Activated B cell treated with CpG ODN at 0.5 μM for 24 hours (primary cell): ENCODE results near the gene CBLIF. TPM values are rescaled to one million over a fixed set of nuclear protein-coding genes. Genes with fewer than 3 reads are reported as not detected.
"Not testable (repeated sequence)": the region's sequence is repeated elsewhere in the genome, so short reads cannot be mapped to it uniquely, and the experiment has no call there.

ENCODE experiments used
- ATAC-seq: fragments of 200-7000 bp; cut with Tn5 transposase; one replicate; pipeline ENCODE4 v1.10.0; 2021; ENCODE audit warnings: low read depth, mild to moderate bottlenecking, moderate library complexity
- CTCF ChIA-PET: fragments of 350-600 bp; sonication (Branson Sonifier 250); formaldehyde crosslinking; loops from one replicate; lab custom pipeline; 2021; ENCODE audit warnings: antibody characterized with exemption; lab: Charles Lee
- POLR2A ChIA-PET: fragments of 350-600 bp; sonication (Branson Sonifier 250); formaldehyde crosslinking; loops from one replicate; lab custom pipeline; 2021; ENCODE audit warnings: antibody characterized with exemption; lab: Charles Lee
- DNase-seq: peaks from one replicate; pipeline ENCODE4 v3.0.0; 2022
- H3K27ac Mint-ChIP-seq: one replicate; pipeline ENCODE4 v1.8.0; 2020; ENCODE audit warnings: mixed read lengths
- H3K27me3 Mint-ChIP-seq: one replicate; pipeline ENCODE4 v1.8.0; 2021; ENCODE audit warnings: mixed read lengths
- H3K36me3 Mint-ChIP-seq: one replicate; pipeline ENCODE4 v1.8.0; 2021; ENCODE audit warnings: low read depth, mixed read lengths
- H3K4me1 Mint-ChIP-seq: one replicate; pipeline ENCODE4 v1.8.0; 2021; ENCODE audit warnings: mixed read lengths
- H3K4me3 Mint-ChIP-seq: one replicate; pipeline ENCODE4 v1.8.0; 2020; ENCODE audit warnings: mild to moderate bottlenecking, mixed read lengths
- H3K9me3 Mint-ChIP-seq: one replicate; pipeline ENCODE4 v1.8.0; 2020; ENCODE audit warnings: mixed read lengths
- intact Hi-C: fragments of 100-400 bp; cut with micrococcal nuclease; formaldehyde crosslinking; loops from one replicate; pipeline ENCODE4 v1.15.1; 2024
- total RNA-seq: library from RNA; stranded (reverse); gene quantifications from 2 replicates; pipeline ENCODE4 v1.2.3, GENCODE V29; 2022
- TF ChIP-seq, protein P1 (sequence below): fragments of 200-600 bp; IDR thresholded peaks from one replicate; pipeline ENCODE4 v1.8.0; 2022; ENCODE audit warnings: antibody characterized with exemption, mild to moderate bottlenecking

The CBLIF gene
- total RNA-seq, 1 donor from 2014 or later = not detected

DNA sequence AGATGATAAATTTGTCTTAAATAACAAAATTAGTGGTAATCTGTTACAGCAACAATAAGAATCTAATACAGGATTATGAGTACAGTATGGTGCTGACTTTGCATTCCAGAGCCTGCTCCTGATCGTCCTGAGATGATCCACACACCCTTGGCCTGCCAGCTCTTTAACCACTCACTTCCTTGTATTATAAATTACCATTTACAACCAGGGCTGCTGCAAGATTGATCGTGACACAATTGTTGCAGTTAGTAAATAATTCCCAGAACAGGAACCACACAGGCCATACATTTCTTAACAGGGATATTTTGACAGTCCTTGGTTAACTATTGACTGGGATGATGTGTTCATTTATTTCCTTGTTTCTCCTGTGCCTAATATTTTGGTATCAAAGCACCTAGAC lies 3.8 kb upstream of the CBLIF start:
- Mint-ChIP-seq H3K27me3 (peaks cover 7% of the 10 kb centered on the region), H3K9me3 (no peaks in the 10 kb centered on the region), H3K4me3 (no peak overlapping the region), H3K36me3 (no peaks in the 10 kb centered on the region), H3K4me1 (no peaks in the 10 kb centered on the region), H3K27ac (no peak overlapping the region)
- ChIA-PET POLR2A (no interaction called here), CTCF (no interaction called here)
- DNase-seq = no peak
- intact Hi-C loops = no loop called here
- ATAC-seq = no peak
- TF ChIP-seq, protein P1, sequence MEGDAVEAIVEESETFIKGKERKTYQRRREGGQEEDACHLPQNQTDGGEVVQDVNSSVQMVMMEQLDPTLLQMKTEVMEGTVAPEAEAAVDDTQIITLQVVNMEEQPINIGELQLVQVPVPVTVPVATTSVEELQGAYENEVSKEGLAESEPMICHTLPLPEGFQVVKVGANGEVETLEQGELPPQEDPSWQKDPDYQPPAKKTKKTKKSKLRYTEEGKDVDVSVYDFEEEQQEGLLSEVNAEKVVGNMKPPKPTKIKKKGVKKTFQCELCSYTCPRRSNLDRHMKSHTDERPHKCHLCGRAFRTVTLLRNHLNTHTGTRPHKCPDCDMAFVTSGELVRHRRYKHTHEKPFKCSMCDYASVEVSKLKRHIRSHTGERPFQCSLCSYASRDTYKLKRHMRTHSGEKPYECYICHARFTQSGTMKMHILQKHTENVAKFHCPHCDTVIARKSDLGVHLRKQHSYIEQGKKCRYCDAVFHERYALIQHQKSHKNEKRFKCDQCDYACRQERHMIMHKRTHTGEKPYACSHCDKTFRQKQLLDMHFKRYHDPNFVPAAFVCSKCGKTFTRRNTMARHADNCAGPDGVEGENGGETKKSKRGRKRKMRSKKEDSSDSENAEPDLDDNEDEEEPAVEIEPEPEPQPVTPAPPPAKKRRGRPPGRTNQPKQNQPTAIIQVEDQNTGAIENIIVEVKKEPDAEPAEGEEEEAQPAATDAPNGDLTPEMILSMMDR = no peak

DNA sequence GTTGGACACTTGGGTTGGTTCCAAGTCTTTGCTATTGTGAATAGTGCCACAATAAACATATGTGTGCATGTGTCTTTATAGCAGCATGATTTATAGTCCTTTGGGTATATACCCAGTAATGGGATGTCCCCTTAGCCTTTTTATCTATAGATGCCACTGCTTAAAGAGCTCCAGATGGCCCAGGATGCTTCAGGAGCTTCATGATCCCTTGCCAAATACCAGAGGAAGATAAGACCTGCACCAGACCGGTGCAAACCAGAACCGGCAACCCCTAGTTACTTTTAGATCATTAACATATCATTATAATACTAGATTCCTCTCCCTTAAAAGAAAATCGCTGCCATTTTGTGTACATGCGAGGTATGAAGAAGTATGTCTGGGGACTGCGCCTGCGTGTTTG lies 3.1 kb upstream of the CBLIF start:
- CTCF ChIA-PET, H3K36me3 Mint-ChIP-seq, DNase-seq, ATAC-seq, POLR2A ChIA-PET, intact Hi-C loops, H3K27me3 Mint-ChIP-seq, H3K9me3 Mint-ChIP-seq, H3K4me1 Mint-ChIP-seq, H3K4me3 Mint-ChIP-seq, H3K27ac Mint-ChIP-seq: not testable (repeated sequence)

DNA sequence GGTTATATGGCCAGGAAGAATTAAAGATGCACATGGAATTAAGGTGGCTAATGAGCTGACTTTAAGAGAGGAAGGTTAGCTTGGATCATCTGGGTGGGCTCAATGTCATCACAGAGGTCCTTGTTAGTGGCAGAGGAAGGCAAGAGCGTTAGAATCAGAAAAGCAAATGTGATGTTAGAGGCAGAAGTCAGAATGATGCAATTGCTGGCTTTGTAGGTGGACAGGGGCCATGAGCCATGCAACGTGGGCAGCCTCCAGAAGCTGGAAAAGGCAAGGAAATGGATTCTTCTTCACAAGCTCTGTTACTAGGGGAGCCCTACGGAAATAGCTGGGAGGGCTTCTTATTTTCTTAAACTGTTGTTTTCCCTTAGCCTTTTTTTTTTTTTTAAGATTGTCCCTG lies 2.3 kb upstream of the CBLIF start:
- ChIA-PET CTCF (no interaction called here), POLR2A (no interaction called here)
- H3K27ac Mint-ChIP-seq = no peak overlapping the region
- H3K4me1 Mint-ChIP-seq = no peaks in the 10 kb centered on the region
- peaks cover 5% of the 10 kb centered on the region for H3K27me3 Mint-ChIP-seq
- intact Hi-C loops = no loop called here
- ATAC-seq (no peak), DNase-seq (no peak)
- TF ChIP-seq, protein P1 = no peak
- no peak overlapping the region for H3K4me3 Mint-ChIP-seq
- H3K36me3 Mint-ChIP-seq = no peaks in the 10 kb centered on the region
- no peaks in the 10 kb centered on the region for H3K9me3 Mint-ChIP-seq

DNA sequence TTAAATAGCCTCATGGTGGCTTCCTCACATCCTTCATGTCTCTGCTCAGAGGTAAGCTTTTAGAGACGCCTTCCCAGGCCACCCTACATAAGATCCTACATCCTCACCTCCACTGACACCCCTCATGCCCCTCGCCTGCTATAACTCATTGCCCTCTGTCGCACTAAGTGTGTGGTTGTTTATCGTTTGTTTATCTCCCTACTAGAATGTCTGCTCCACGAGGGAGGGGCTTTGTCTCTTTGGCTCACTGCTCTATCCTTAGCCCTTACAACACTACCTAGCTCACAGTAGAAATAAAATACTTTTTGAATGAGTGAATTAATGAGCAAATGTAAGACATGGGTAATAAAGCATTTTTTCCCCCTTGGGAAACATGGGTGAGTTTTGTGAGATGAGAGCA lies 1.3 kb upstream of the CBLIF start:
- no peak for ATAC-seq
- TF ChIP-seq, protein P1 = no peak
- Mint-ChIP-seq H3K9me3 (no peaks in the 10 kb centered on the region), H3K27ac (no peak overlapping the region), H3K27me3 (peaks cover 5% of the 10 kb centered on the region), H3K36me3 (no peaks in the 10 kb centered on the region), H3K4me3 (no peak overlapping the region), H3K4me1 (no peaks in the 10 kb centered on the region)
- CTCF ChIA-PET = no interaction called here
- intact Hi-C loops = no loop called here
- DNase-seq = no peak
- POLR2A ChIA-PET = no interaction called here

DNA sequence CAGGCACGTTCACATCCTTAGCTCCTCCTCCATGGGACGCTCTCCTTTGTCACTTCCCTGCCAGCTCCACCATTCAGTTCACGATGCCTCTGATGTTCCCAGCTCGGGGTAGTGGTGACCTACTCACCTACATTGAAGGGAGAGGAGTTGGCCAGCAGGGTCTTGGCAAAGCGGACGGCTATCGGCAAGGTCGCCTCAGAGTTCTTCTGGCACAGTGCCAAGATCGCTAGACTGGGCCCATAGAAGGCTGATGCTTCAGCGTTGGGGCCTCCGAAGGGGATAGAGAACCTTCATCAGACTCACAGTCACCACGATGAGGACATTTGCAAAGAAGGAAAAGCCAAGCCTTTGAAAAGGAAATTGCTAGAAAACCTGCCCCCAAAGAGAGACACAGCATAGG lies 3.0 kb downstream of the CBLIF start:
- DNase-seq = no peak
- no peaks in the 10 kb centered on the region for H3K4me1 Mint-ChIP-seq
- CTCF ChIA-PET = no interaction called here
- no peak for ATAC-seq
- no peak overlapping the region for H3K4me3 Mint-ChIP-seq
- POLR2A ChIA-PET = no interaction called here
- H3K36me3 Mint-ChIP-seq = no peaks in the 10 kb centered on the region
- TF ChIP-seq, protein P1 = no peak
- no peaks in the 10 kb centered on the region for H3K9me3 Mint-ChIP-seq
- H3K27ac Mint-ChIP-seq = no peak overlapping the region
- intact Hi-C loops = no loop called here
- H3K27me3 Mint-ChIP-seq = peaks cover 3% of the 10 kb centered on the region

DNA sequence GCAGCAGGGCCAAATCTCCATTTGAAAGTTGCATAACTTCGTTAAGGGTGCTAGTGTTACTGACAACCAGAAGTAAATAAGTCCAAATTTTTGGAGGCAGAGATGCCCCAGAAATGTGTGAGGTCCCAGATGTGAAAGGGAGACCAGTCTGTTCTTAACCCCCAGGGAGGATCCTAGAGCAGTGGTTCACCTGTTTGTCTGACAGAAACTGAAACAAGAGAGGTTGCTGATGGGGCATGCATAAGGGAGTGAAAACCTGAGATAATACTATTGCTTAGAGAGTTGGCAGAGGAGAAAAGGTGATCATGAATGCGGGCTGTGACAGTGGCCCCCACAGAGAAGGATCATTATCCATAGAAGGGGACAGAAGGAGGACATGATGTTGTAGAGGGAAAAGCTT lies 3.8 kb downstream of the CBLIF start:
- no peaks in the 10 kb centered on the region for H3K9me3 Mint-ChIP-seq

More for the DNA sequence above, 3.8 kb downstream of the CBLIF start:
- intact Hi-C loops = no loop called here
- CTCF ChIA-PET = no interaction called here
- ATAC-seq (no peak), DNase-seq (no peak)
- H3K4me1 Mint-ChIP-seq = no peaks in the 10 kb centered on the region
- peaks cover 10% of the 10 kb centered on the region for H3K27me3 Mint-ChIP-seq
- H3K36me3 Mint-ChIP-seq = no peaks in the 10 kb centered on the region
- H3K4me3 Mint-ChIP-seq = no peak overlapping the region
- TF ChIP-seq, protein P1 = no peak
- no peak overlapping the region for H3K27ac Mint-ChIP-seq
- POLR2A ChIA-PET = no interaction called here
